SU-DHL-6 (cell line): ENCODE results near the gene FAM83C.

Source experiments
- H2AFZ ChIP-seq: fragments of 200-600 bp; sonication (generic); 2 replicates; pipeline ENCODE4 v1.6.1; 2014; ENCODE audit warnings: low read depth, mild to moderate bottlenecking, moderate library complexity, mixed read lengths, antibody characterized with exemption, low read length; ENCODE audit not compliant: severe bottlenecking
- H3F3A ChIP-seq: fragments of 200-600 bp; shearing (Covaris generic); 2 replicates; pipeline ENCODE4 v1.6.0; 2016; ENCODE audit warnings: antibody characterized with exemption, mild to moderate bottlenecking; ENCODE audit not compliant: insufficient read depth
- H3K27ac ChIP-seq: fragments of 200-600 bp; sonication (generic); 2 replicates; pipeline ENCODE4 v1.5.1; 2016; ENCODE audit warnings: low read depth, mild to moderate bottlenecking, low read length, moderate library complexity, mixed read lengths
- H3K27me3 ChIP-seq: fragments of 200-600 bp; sonication (generic), shearing (Covaris generic); 2 replicates; pipeline ENCODE4 v1.6.0; 2014; ENCODE audit warnings: mild to moderate bottlenecking, low read length
- H3K36me3 ChIP-seq: fragments of 200-600 bp; sonication (generic); 2 replicates; pipeline ENCODE4 v1.6.1; 2014; ENCODE audit warnings: mild to moderate bottlenecking, low read length, mixed read lengths
- H3K4me2 ChIP-seq: fragments of 300-600, 200-600 bp; shearing (Covaris generic), sonication (generic); 2 replicates; pipeline ENCODE4 v1.6.0; 2014; ENCODE audit warnings: low read length, low read depth, mild to moderate bottlenecking; ENCODE audit not compliant: poor library complexity, severe bottlenecking
- H3K4me3 ChIP-seq: fragments of 200-600 bp; sonication (generic); 2 replicates; pipeline ENCODE4 v1.5.1; 2014; ENCODE audit warnings: antibody characterized with exemption, low read length, mild to moderate bottlenecking, mixed read lengths; ENCODE audit not compliant: insufficient read depth, poor library complexity, severe bottlenecking
- H3K79me2 ChIP-seq: fragments of 200-600 bp; sonication (generic); 2 replicates; pipeline ENCODE4 v1.6.1; 2014; ENCODE audit warnings: mild to moderate bottlenecking, low read length, moderate library complexity; ENCODE audit not compliant: insufficient read depth
- H3K9ac ChIP-seq: fragments of 200-600 bp; sonication (generic); 2 replicates; pipeline ENCODE4 v1.7.0; 2014; ENCODE audit warnings: mild to moderate bottlenecking, low read length
- H3K9me2 ChIP-seq: fragments of 200-600 bp; sonication (generic); replicated peaks from 2 replicates; pipeline ENCODE4 v1.6.1; 2014; ENCODE audit warnings: low read length; ENCODE audit not compliant: insufficient read depth
- H3K9me3 ChIP-seq: fragments of 200-600 bp; sonication (generic); 2 replicates; pipeline ENCODE4 v1.6.1; 2014; ENCODE audit warnings: low read length, mixed read lengths; ENCODE audit not compliant: insufficient read depth
- H4K20me1 ChIP-seq: fragments of 200-600 bp; sonication (generic); 2 replicates; pipeline ENCODE4 v1.6.1; 2014; ENCODE audit warnings: low read depth, mild to moderate bottlenecking, antibody characterized with exemption, low read length, moderate library complexity, mixed read lengths
- EZH2phosphoT487 ChIP-seq: fragments of 200-600 bp; sonication (generic), shearing (Covaris generic); conservative IDR thresholded peaks from 2 replicates; pipeline ENCODE4 v1.6.1; 2018; ENCODE audit warnings: mild to moderate bottlenecking, antibody characterized with exemption, low read length, moderate library complexity, mixed read lengths
- TF ChIP-seq, protein P1 (sequence below): fragments of 200-600 bp; sonication (generic); IDR thresholded peaks from one replicate; pipeline ENCODE4 v1.5.1; 2017; ENCODE audit warnings: antibody characterized with exemption, mild to moderate bottlenecking, low read length, moderate library complexity; ENCODE audit not compliant: insufficient read depth, poor library complexity, severe bottlenecking

The FAM83C gene

DNA sequence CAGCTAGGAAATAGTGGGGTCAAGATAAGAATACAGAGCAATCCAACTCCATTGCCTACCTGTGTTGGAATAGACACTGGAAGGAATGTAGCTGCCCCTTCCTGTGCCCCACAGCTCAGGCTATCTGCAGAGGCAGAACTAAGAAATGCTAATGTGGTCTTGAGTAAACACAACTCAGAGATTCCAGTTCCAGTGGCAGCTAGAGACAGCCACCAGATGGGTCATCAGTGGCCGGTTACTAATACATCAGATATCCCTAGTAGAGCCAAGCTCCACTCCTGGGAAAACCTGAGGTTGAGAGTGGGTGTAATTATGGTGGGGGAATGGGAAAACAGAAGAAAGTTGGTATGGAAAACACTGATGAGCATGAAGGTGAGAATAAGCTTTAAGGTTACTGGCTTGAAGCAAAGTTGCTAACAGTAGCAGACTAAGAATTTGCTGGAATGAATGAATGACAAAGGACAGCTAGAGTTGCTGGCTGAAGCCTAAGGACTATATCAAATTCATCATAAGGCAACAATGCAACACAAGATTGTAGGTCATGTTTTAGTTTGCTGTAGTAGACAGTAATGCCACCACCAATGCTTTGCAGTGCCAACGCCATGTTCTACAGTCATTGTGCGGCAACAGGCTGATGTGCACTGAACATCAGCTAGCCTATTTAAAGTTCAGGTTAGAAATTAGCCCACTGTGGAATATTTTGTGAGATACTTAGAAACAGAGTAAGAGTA is 28.3 kb upstream of the FAM83C start:
- Histone ChIP-seq H3K4me2 (no peak overlapping the region), H2AFZ (no peak overlapping the region)
- TF ChIP-seq EZH2phosphoT487 = no peak
- TF ChIP-seq, protein P1, sequence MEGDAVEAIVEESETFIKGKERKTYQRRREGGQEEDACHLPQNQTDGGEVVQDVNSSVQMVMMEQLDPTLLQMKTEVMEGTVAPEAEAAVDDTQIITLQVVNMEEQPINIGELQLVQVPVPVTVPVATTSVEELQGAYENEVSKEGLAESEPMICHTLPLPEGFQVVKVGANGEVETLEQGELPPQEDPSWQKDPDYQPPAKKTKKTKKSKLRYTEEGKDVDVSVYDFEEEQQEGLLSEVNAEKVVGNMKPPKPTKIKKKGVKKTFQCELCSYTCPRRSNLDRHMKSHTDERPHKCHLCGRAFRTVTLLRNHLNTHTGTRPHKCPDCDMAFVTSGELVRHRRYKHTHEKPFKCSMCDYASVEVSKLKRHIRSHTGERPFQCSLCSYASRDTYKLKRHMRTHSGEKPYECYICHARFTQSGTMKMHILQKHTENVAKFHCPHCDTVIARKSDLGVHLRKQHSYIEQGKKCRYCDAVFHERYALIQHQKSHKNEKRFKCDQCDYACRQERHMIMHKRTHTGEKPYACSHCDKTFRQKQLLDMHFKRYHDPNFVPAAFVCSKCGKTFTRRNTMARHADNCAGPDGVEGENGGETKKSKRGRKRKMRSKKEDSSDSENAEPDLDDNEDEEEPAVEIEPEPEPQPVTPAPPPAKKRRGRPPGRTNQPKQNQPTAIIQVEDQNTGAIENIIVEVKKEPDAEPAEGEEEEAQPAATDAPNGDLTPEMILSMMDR = no peak

DNA sequence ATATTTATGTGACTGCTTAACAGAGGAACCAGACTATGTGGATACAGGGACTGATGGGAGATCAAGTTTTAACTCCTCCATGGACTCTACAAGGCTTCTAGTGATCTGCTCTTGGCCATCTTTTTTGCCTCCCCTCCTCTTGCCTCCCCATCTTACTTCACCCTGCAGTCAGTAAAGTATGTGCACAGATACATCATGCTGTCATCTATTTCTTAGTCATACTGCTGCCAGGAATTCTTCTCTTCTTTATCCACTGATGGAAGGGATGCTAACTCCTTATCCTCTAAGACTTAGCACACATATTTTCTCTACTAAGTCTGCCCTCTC is 27.6 kb upstream of the FAM83C start:
- Histone ChIP-seq H4K20me1 (no peaks in the 10 kb centered on the region), H3K9me3 (no peaks in the 10 kb centered on the region), H3K4me3 (no peak overlapping the region), H3F3A (no peaks in the 10 kb centered on the region), H3K27me3 (no peaks in the 10 kb centered on the region), H3K27ac (no peak overlapping the region), H3K4me2 (no peak overlapping the region), H3K36me3 (no peaks in the 10 kb centered on the region), H2AFZ (no peak overlapping the region), H3K79me2 (no peaks in the 10 kb centered on the region), H3K9ac (no peak overlapping the region), H3K9me2 (no peaks in the 10 kb centered on the region)
- no peak for TF ChIP-seq EZH2phosphoT487
- TF ChIP-seq, protein P1 = no peak

More for the DNA sequence above, 28.3 kb upstream of the FAM83C start:
- Histone ChIP-seq H3K9me3 (no peaks in the 10 kb centered on the region), H3K79me2 (no peaks in the 10 kb centered on the region), H3F3A (no peaks in the 10 kb centered on the region), H3K36me3 (no peaks in the 10 kb centered on the region), H3K9me2 (no peaks in the 10 kb centered on the region), H3K27ac (no peak overlapping the region), H4K20me1 (no peaks in the 10 kb centered on the region), H3K4me3 (no peak overlapping the region), H3K27me3 (no peaks in the 10 kb centered on the region), H3K9ac (no peak overlapping the region)

- TF ChIP-seq EZH2phosphoT487 = no peak
- TF ChIP-seq, protein P1 = no peak
- Histone ChIP-seq H3K79me2 (no peaks in the 10 kb centered on the region), H3K9me3 (no peaks in the 10 kb centered on the region), H3K27me3 (no peaks in the 10 kb centered on the region), H3K9ac (no peak overlapping the region), H3K27ac (no peak overlapping the region), H4K20me1 (no peaks in the 10 kb centered on the region), H3K9me2 (no peaks in the 10 kb centered on the region), H3K4me2 (no peak overlapping the region), H3F3A (no peaks in the 10 kb centered on the region), H2AFZ (no peak overlapping the region), H3K36me3 (no peaks in the 10 kb centered on the region), H3K4me3 (no peak overlapping the region)
These were observed 27.1 kb upstream of the FAM83C start for GRCh38 chr20:35319192-35319870.
